DND-41 (cell line): ENCODE results near the gene CALCOCO2.

ENCODE experiments used
- ATAC-seq: fragments of 200-7000 bp; cut with Tn5 transposase; 3 replicates; pipeline ENCODE4 v1.9.1; 2021; ENCODE audit warnings: low read depth; ENCODE audit not compliant: insufficient read depth
- DNase-seq: peaks from one replicate; pipeline ENCODE4 v3.0.0-alpha.2; 2020
- H2AFZ ChIP-seq: 2 replicates; pipeline ENCODE4 v1.6.0; 2012; ENCODE audit warnings: low read depth, low read length
- H3K27ac ChIP-seq: 2 replicates; pipeline ENCODE4 v1.5.1; 2012; ENCODE audit warnings: low read length, inconsistent platforms
- H3K27me3 ChIP-seq: fragments of 200-600 bp; sonication (generic); 2 replicates; pipeline ENCODE4 v1.6.0; 2012; ENCODE audit warnings: low read length, mild to moderate bottlenecking, inconsistent platforms; ENCODE audit not compliant: insufficient read depth, poor library complexity
- H3K36me3 ChIP-seq: 2 replicates; pipeline ENCODE4 v1.5.1; 2012; ENCODE audit warnings: low read length, inconsistent platforms; ENCODE audit not compliant: insufficient read depth
- H3K4me1 ChIP-seq: 2 replicates; pipeline ENCODE4 v1.5.1; 2012; ENCODE audit warnings: mild to moderate bottlenecking, low read length; ENCODE audit not compliant: insufficient read depth
- H3K4me2 ChIP-seq: 2 replicates; pipeline ENCODE4 v1.6.0; 2012; ENCODE audit warnings: mild to moderate bottlenecking, moderate library complexity, low read length, inconsistent platforms; ENCODE audit not compliant: insufficient read depth
- H3K4me3 ChIP-seq, 2 experiments: fragments of 200-600 bp in 1 of 2; shearing (Covaris generic) in 1 of 2; 2 replicates each; pipeline ENCODE4 v1.5.1; 2012 to 2016; ENCODE audit warnings: inconsistent platforms in 2 of 2, low read length in 2 of 2, mild to moderate bottlenecking in 2 of 2, low read depth in 1 of 2, moderate library complexity in 1 of 2
- H3K79me2 ChIP-seq: 2 replicates; pipeline ENCODE4 v1.6.0; 2012; ENCODE audit warnings: low read length, inconsistent platforms; ENCODE audit not compliant: insufficient read depth
- H3K9ac ChIP-seq: 2 replicates; pipeline ENCODE4 v1.6.0; 2012; ENCODE audit warnings: low read depth, mild to moderate bottlenecking, inconsistent platforms, low read length, moderate library complexity
- H3K9me3 ChIP-seq: 2 replicates; pipeline ENCODE4 v1.5.1; 2012; ENCODE audit warnings: low read length, moderate library complexity, mild to moderate bottlenecking, inconsistent platforms; ENCODE audit not compliant: insufficient read depth, severe bottlenecking
- H4K20me1 ChIP-seq: 2 replicates; pipeline ENCODE4 v1.6.0; 2012; ENCODE audit warnings: low read length; ENCODE audit not compliant: insufficient read depth
- EZH2 ChIP-seq: IDR thresholded peaks from 3 replicates; pipeline ENCODE4 v1.6.1; 2012; ENCODE audit warnings: borderline replicate concordance, low read depth, mild to moderate bottlenecking, moderate library complexity, low read length, inconsistent platforms; ENCODE audit not compliant: severe bottlenecking
- TF ChIP-seq, protein P1 (sequence below): IDR thresholded peaks from 2 replicates; pipeline ENCODE4 v1.5.1; 2012; ENCODE audit warnings: borderline replicate concordance, low read length, moderate library complexity, mild to moderate bottlenecking; ENCODE audit not compliant: poor library complexity, severe bottlenecking; ENCODE audit errors: extremely low read depth

CALCOCO2 gene

GRCh38 chr17:48840441-48840840 is 9.6 kb downstream of the CALCOCO2 start:
- 0 out of 4 replicates have a peak overlapping the region, but pooled peaks of 1 of the 2 experiments have one; percentile 31 for H3K4me3 ChIP-seq
- H3K9me3 ChIP-seq, result peaks cover 4% of the 10 kb centered on the region
- H4K20me1 ChIP-seq, result peaks cover 3% of the 10 kb centered on the region; the same call in 1 of the 2 replicates
- H2AFZ ChIP-seq, result no peak overlapping the region
- peaks cover 35% of the 10 kb centered on the region for H3K36me3 ChIP-seq
- peaks cover 59% of the 10 kb centered on the region for H3K4me1 ChIP-seq
- no peak for TF ChIP-seq EZH2
- TF ChIP-seq, protein P1, sequence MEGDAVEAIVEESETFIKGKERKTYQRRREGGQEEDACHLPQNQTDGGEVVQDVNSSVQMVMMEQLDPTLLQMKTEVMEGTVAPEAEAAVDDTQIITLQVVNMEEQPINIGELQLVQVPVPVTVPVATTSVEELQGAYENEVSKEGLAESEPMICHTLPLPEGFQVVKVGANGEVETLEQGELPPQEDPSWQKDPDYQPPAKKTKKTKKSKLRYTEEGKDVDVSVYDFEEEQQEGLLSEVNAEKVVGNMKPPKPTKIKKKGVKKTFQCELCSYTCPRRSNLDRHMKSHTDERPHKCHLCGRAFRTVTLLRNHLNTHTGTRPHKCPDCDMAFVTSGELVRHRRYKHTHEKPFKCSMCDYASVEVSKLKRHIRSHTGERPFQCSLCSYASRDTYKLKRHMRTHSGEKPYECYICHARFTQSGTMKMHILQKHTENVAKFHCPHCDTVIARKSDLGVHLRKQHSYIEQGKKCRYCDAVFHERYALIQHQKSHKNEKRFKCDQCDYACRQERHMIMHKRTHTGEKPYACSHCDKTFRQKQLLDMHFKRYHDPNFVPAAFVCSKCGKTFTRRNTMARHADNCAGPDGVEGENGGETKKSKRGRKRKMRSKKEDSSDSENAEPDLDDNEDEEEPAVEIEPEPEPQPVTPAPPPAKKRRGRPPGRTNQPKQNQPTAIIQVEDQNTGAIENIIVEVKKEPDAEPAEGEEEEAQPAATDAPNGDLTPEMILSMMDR, result no peak
- no peak for ATAC-seq
- H3K27me3 ChIP-seq, result no peaks in the 10 kb centered on the region
- DNase-seq, result no peak
- H3K27ac ChIP-seq, result peak overlapping the region; percentile 73
- peak overlapping the region; percentile 34 for H3K9ac ChIP-seq
- peak overlapping the region; percentile 54 for H3K4me2 ChIP-seq
- peaks cover 63% of the 10 kb centered on the region for H3K79me2 ChIP-seq

- peaks cover 3% of the 10 kb centered on the region; the same call in 1 of the 2 replicates for H4K20me1 ChIP-seq
- peak overlapping the region in 1 of 2 experiments; percentile 37; a peak in 2 of 4 replicates for H3K4me3 ChIP-seq
- TF ChIP-seq EZH2, result no peak
- TF ChIP-seq, protein P1, result no peak
- no peak overlapping the region for H2AFZ ChIP-seq
- peak overlapping the region; percentile 34 for H3K9ac ChIP-seq
- no peaks in the 10 kb centered on the region for H3K27me3 ChIP-seq
- H3K9me3 ChIP-seq, result peaks cover 4% of the 10 kb centered on the region
- ATAC-seq (peak; percentile 86), DNase-seq (peak; percentile 52)
- peaks cover 39% of the 10 kb centered on the region for H3K36me3 ChIP-seq
- peak overlapping the region; percentile 54 for H3K4me2 ChIP-seq
- H3K4me1 ChIP-seq, result peaks cover 53% of the 10 kb centered on the region
- peak overlapping the region; percentile 73 for H3K27ac ChIP-seq
- H3K79me2 ChIP-seq, result peaks cover 56% of the 10 kb centered on the region
Measured at GRCh38 chr17:48841395-48841831, 10.6 kb downstream of the CALCOCO2 start.

GRCh38 chr17:48842746-48843145 is 11.9 kb downstream of the CALCOCO2 start:
- Histone ChIP-seq H3K27me3 (no peaks in the 10 kb centered on the region), H3K36me3 (peaks cover 46% of the 10 kb centered on the region), H3K4me2 (no peak overlapping the region), H3K4me1 (peaks cover 42% of the 10 kb centered on the region), H3K79me2 (peaks cover 48% of the 10 kb centered on the region), H2AFZ (no peak overlapping the region), H3K27ac (no peak overlapping the region), H4K20me1 (no peaks in the 10 kb centered on the region; the same call in 1 of the 2 replicates), H3K4me3 (no peak overlapping the region), H3K9me3 (no peaks in the 10 kb centered on the region), H3K9ac (no peak overlapping the region)
- no peak for ATAC-seq
- DNase-seq, result no peak
- no peak for TF ChIP-seq EZH2
- TF ChIP-seq, protein P1, result no peak
